ENCODE measurements around the gene EGR1.

Gene EGR1

GRCh38 chr5:138515556-138516245 is 50.4 kb downstream of the EGR1 start:
- DNase-seq, result no peak

DNA sequence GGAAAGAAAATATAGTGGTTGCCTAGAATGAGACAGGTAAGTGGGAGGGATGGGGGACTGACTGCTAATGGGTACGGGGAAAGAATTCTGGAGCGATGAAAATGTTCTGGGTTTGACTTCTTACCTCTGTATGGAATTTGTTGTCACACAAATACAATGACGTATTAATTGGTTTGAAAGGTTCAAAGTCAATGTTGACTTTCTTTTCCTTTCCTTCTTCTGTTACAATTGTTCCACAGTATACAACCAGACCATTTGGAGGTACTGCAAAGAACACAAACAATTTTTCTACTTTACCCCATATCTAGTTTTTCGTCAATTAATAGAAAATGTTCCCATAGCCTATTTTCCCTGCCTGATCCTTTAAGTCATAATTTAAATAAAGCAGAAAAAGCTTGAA is 52.2 kb downstream of the EGR1 start:
- no peak for DNase-seq

Measured in hematopoietic multipotent progenitor cell treated with erythropoietin and hydrocortisone succinate and interleukin-3 and kit ligand, for 8 days (in vitro differentiated cells).